H9 (cell line): ENCODE measurements around the gene FRYL. TPM values are rescaled to one million over a fixed set of nuclear protein-coding genes. Genes with fewer than 3 reads are reported as not detected.

Source experiments
- DNase-seq: peaks from one replicate; pipeline ENCODE4 v3.0.0-alpha.2; 2017
- H2AFZ ChIP-seq: one replicate; pipeline ENCODE4 v1.6.1; 2013; ENCODE audit warnings: mild to moderate bottlenecking, low read length, control low read depth, moderate library complexity
- H2AK5ac ChIP-seq: 2 replicates; pipeline ENCODE4 v1.6.1; 2013; ENCODE audit warnings: low read length, control low read depth, mixed read lengths; ENCODE audit not compliant: insufficient read length
- H2BK120ac ChIP-seq: one replicate; pipeline ENCODE4 v1.6.1; 2013; ENCODE audit warnings: low read depth, mild to moderate bottlenecking, low read length, control low read depth, inconsistent platforms; ENCODE audit not compliant: poor library complexity, severe bottlenecking
- H2BK12ac ChIP-seq: 2 replicates; pipeline ENCODE4 v1.6.1; 2013; ENCODE audit warnings: low read length, control low read depth, mixed read lengths, low read depth; ENCODE audit not compliant: insufficient read length
- H2BK15ac ChIP-seq: 2 replicates; pipeline ENCODE4 v1.6.1; 2013; ENCODE audit warnings: low read depth, low read length, control low read depth
- H2BK20ac ChIP-seq: one replicate; pipeline ENCODE4 v1.6.1; 2013; ENCODE audit warnings: low read depth, mild to moderate bottlenecking, low read length, control low read depth, inconsistent platforms; ENCODE audit not compliant: poor library complexity, severe bottlenecking
- H2BK5ac ChIP-seq: 2 replicates; pipeline ENCODE4 v1.6.1; 2013; ENCODE audit warnings: low read length, control low read depth, mixed read lengths; ENCODE audit not compliant: insufficient read length
- H3K14ac ChIP-seq: 2 replicates; pipeline ENCODE4 v1.6.1; 2013; ENCODE audit warnings: low read length, control low read depth; ENCODE audit not compliant: insufficient read depth
- H3K18ac ChIP-seq: 2 replicates; pipeline ENCODE4 v1.6.1; 2013; ENCODE audit warnings: low read depth, mild to moderate bottlenecking, mixed read lengths, low read length, control low read depth; ENCODE audit not compliant: insufficient read length
- H3K23ac ChIP-seq: 2 replicates; pipeline ENCODE4 v1.6.1; 2013; ENCODE audit warnings: low read length, control low read depth, mixed read lengths, low read depth; ENCODE audit not compliant: insufficient read length
- H3K23me2 ChIP-seq: 2 replicates; pipeline ENCODE4 v1.6.1; 2013; ENCODE audit warnings: low read depth, mild to moderate bottlenecking, mixed read lengths, low read length, control low read depth; ENCODE audit not compliant: insufficient read length, poor library complexity, severe bottlenecking
- H3K27ac ChIP-seq: 2 replicates; pipeline ENCODE4 v1.5.1; 2013; ENCODE audit warnings: low read length, control low read depth, mixed read lengths, low read depth; ENCODE audit not compliant: insufficient read length
- H3K27me3 ChIP-seq: 2 replicates; pipeline ENCODE4 v1.6.1; 2013; ENCODE audit warnings: low read length, control low read depth, inconsistent platforms; ENCODE audit not compliant: insufficient read depth
- H3K4ac ChIP-seq: 2 replicates; pipeline ENCODE4 v1.6.1; 2013; ENCODE audit warnings: low read depth, mild to moderate bottlenecking, control low read depth, inconsistent platforms, low read length, moderate library complexity
- H3K4me1 ChIP-seq: 2 replicates; pipeline ENCODE4 v1.6.1; 2013; ENCODE audit warnings: low read length, control low read depth, inconsistent platforms; ENCODE audit not compliant: insufficient read depth
- H3K4me2 ChIP-seq: 2 replicates; pipeline ENCODE4 v1.6.1; 2013; ENCODE audit warnings: low read length, control low read depth, mixed read lengths; ENCODE audit not compliant: insufficient read length, insufficient read depth
- H3K56ac ChIP-seq: 2 replicates; pipeline ENCODE4 v1.6.1; 2013; ENCODE audit warnings: low read depth, mild to moderate bottlenecking, mixed read lengths, low read length, control low read depth; ENCODE audit not compliant: insufficient read length
- H3K79me1 ChIP-seq: 2 replicates; pipeline ENCODE4 v1.6.1; 2013; ENCODE audit warnings: low read depth, mild to moderate bottlenecking, moderate library complexity, low read length, control low read depth, inconsistent platforms; ENCODE audit not compliant: insufficient read depth, poor library complexity, severe bottlenecking
- H3K79me2 ChIP-seq: 2 replicates; pipeline ENCODE4 v1.6.1; 2013; ENCODE audit warnings: low read length, control low read depth, inconsistent platforms; ENCODE audit not compliant: insufficient read depth
- H3K9ac ChIP-seq: 2 replicates; pipeline ENCODE4 v1.6.1; 2013; ENCODE audit warnings: low read length, control low read depth, mixed read lengths; ENCODE audit not compliant: insufficient read length; ENCODE audit errors: extremely low read depth
- H3K9me3 ChIP-seq: one replicate; pipeline ENCODE4 v1.6.1; 2013; ENCODE audit warnings: low read depth, low read length, inconsistent platforms; ENCODE audit not compliant: control insufficient read depth
- H3T11ph ChIP-seq: one replicate; pipeline ENCODE4 v1.6.1; 2013; ENCODE audit warnings: mild to moderate bottlenecking, low read length, control low read depth, inconsistent platforms
- H4K20me1 ChIP-seq: one replicate; pipeline ENCODE4 v1.6.1; 2013; ENCODE audit not compliant: control insufficient read depth, insufficient read length, insufficient read depth
- H4K5ac ChIP-seq: 2 replicates; pipeline ENCODE4 v1.6.1; 2013; ENCODE audit warnings: low read depth, mild to moderate bottlenecking, mixed read lengths, low read length, control low read depth; ENCODE audit not compliant: insufficient read length
- H4K8ac ChIP-seq: replicated peaks from 2 replicates; pipeline ENCODE4 v1.6.1; 2013; ENCODE audit warnings: low read length, control low read depth, mixed read lengths, low read depth; ENCODE audit not compliant: insufficient read length
- H4K91ac ChIP-seq: 2 replicates; pipeline ENCODE4 v1.6.1; 2013; ENCODE audit warnings: low read depth, mild to moderate bottlenecking, moderate library complexity, mixed read lengths, low read length, control low read depth; ENCODE audit not compliant: insufficient read length
- H3K27ac Mint-ChIP-seq, 3 experiments: 2 replicates in 2 of 3; 3 replicates in 1 of 3; pipeline ENCODE4 v1.8.0; 2020 to 2021; ENCODE audit warnings: mixed read lengths in 3 of 3, mild to moderate bottlenecking in 1 of 3, moderate library complexity in 1 of 3
- H3K27me3 Mint-ChIP-seq: 2 replicates; pipeline ENCODE4 v1.8.0; 2021; ENCODE audit warnings: low read depth, mild to moderate bottlenecking, moderate library complexity, mixed read lengths
- H3K36me3 Mint-ChIP-seq, 3 experiments: 2 replicates in 2 of 3; 3 replicates in 1 of 3; pipeline ENCODE4 v1.8.0; 2020 to 2021; ENCODE audit warnings: low read depth in 3 of 3, mixed read lengths in 3 of 3; ENCODE audit not compliant: insufficient read depth in 1 of 3
- H3K4me1 Mint-ChIP-seq, 2 experiments: 2 replicates each; pipeline ENCODE4 v1.8.0; 2020; ENCODE audit warnings: mixed read lengths in 2 of 2
- H3K4me3 Mint-ChIP-seq, 2 experiments: 2 replicates in 1 of 2; 3 replicates in 1 of 2; pipeline ENCODE4 v1.8.0; 2020 to 2021; ENCODE audit warnings: mild to moderate bottlenecking in 2 of 2, mixed read lengths in 2 of 2, moderate library complexity in 1 of 2
- H3K9me3 Mint-ChIP-seq, 2 experiments: 2 replicates in 1 of 2; 3 replicates in 1 of 2; pipeline ENCODE4 v1.8.0; 2020; ENCODE audit warnings: mild to moderate bottlenecking in 2 of 2, mixed read lengths in 2 of 2, moderate library complexity in 1 of 2
- WGBS: extraction: QIAGEN DNeasy Blood & Tissue Kit; methylation state at CpG from one replicate; pipeline ENCODE4 v1.1.7; 2013; ENCODE audit warnings: missing lambda C conversion rate, low lambda C conversion rate, mixed read lengths; ENCODE audit not compliant: insufficient read length; ENCODE audit errors: extremely low coverage; 5-methylcytosine and 5-hydroxymethylcytosine counted together
- total RNA-seq: library from RNA; stranded (reverse); gene quantifications from 2 replicates; pipeline ENCODE4 v1.2.1, GENCODE V29; 2021
- TF ChIP-seq, protein P1 (sequence below): fragments of 200-600 bp; sonication (generic); conservative IDR thresholded peaks from 3 replicates; pipeline ENCODE4 v1.8.0; 2021; ENCODE audit warnings: antibody characterized with exemption, mild to moderate bottlenecking

Gene FRYL
- total RNA-seq, 1 experiment from 2014 or later: 31.5 TPM

- Histone ChIP-seq H4K91ac (no peak overlapping the region), H2BK120ac (no peak overlapping the region), H3K4me2 (no peak overlapping the region), H3K27ac (no peak overlapping the region), H4K20me1 (no peaks in the 10 kb centered on the region), H3T11ph (no peak overlapping the region), H2BK20ac (no peak overlapping the region), H3K18ac (no peak overlapping the region), H3K56ac (no peak overlapping the region), H3K4ac (no peak overlapping the region), H2BK12ac (no peak overlapping the region), H3K79me1 (no peaks in the 10 kb centered on the region), H3K4me1 (no peaks in the 10 kb centered on the region; the same call in 1 of the 2 replicates), H2AFZ (no peak overlapping the region), H3K14ac (no peak overlapping the region), H3K23ac (no peak overlapping the region), H4K8ac (no peak overlapping the region), H4K5ac (no peak overlapping the region), H2AK5ac (no peak overlapping the region), H3K23me2 (no peaks in the 10 kb centered on the region), H2BK15ac (no peak overlapping the region), H3K27me3 (no peaks in the 10 kb centered on the region), H3K79me2 (no peaks in the 10 kb centered on the region), H3K9me3 (no peaks in the 10 kb centered on the region), H3K9ac (no peak overlapping the region), H2BK5ac (no peak overlapping the region)
- peaks cover under 1 to 1% of the 10 kb centered on the region in 2 experiments; a peak in 3 of 4 replicates for H3K4me1 Mint-ChIP-seq
- DNase-seq: no peak
- peak overlapping the region in 1 of 3 experiments; percentile 73; a peak in 2 of 7 replicates for H3K27ac Mint-ChIP-seq
- peaks cover 7 to 28% (median 20%) of the 10 kb centered on the region in 3 experiments; a peak in 6 of 7 replicates for H3K36me3 Mint-ChIP-seq
- H3K4me3 Mint-ChIP-seq: no peak overlapping the region
- no peaks in the 10 kb centered on the region for H3K9me3 Mint-ChIP-seq
- H3K27me3 Mint-ChIP-seq: no peaks in the 10 kb centered on the region; the same call in 1 of the 2 replicates
- TF ChIP-seq, protein P1, sequence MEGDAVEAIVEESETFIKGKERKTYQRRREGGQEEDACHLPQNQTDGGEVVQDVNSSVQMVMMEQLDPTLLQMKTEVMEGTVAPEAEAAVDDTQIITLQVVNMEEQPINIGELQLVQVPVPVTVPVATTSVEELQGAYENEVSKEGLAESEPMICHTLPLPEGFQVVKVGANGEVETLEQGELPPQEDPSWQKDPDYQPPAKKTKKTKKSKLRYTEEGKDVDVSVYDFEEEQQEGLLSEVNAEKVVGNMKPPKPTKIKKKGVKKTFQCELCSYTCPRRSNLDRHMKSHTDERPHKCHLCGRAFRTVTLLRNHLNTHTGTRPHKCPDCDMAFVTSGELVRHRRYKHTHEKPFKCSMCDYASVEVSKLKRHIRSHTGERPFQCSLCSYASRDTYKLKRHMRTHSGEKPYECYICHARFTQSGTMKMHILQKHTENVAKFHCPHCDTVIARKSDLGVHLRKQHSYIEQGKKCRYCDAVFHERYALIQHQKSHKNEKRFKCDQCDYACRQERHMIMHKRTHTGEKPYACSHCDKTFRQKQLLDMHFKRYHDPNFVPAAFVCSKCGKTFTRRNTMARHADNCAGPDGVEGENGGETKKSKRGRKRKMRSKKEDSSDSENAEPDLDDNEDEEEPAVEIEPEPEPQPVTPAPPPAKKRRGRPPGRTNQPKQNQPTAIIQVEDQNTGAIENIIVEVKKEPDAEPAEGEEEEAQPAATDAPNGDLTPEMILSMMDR: no peak
- no CpG with 5 or more reads among the region's 1 CpG for WGBS
Observed at GRCh38 chr4:48504352-48504751, 275.7 kb downstream of the FRYL start.
